Glutamatergic neuron (in vitro differentiated cells): Measurements from ENCODE around the gene ADAM33. TPM values are rescaled to one million over a fixed set of nuclear protein-coding genes. Genes with fewer than 3 reads are reported as not detected.

Experiments used
- DNase-seq: peaks from one replicate; pipeline ENCODE4 v3.0.0; 2022
- H3K27ac Mint-ChIP-seq: one replicate; pipeline ENCODE4 v1.8.0; 2020; ENCODE audit warnings: mild to moderate bottlenecking, mixed read lengths, inconsistent platforms; ENCODE audit not compliant: unreplicated experiment
- H3K27me3 Mint-ChIP-seq: one replicate; pipeline ENCODE4 v1.8.0; 2020; ENCODE audit warnings: mild to moderate bottlenecking, moderate library complexity, mixed read lengths, inconsistent platforms; ENCODE audit not compliant: unreplicated experiment
- H3K36me3 Mint-ChIP-seq: one replicate; pipeline ENCODE4 v1.8.0; 2020; ENCODE audit warnings: mild to moderate bottlenecking, mixed read lengths, inconsistent platforms; ENCODE audit not compliant: unreplicated experiment
- H3K4me1 Mint-ChIP-seq: one replicate; pipeline ENCODE4 v1.8.0; 2020; ENCODE audit warnings: mild to moderate bottlenecking, low read depth, mixed read lengths, inconsistent platforms; ENCODE audit not compliant: unreplicated experiment
- H3K4me3 Mint-ChIP-seq: one replicate; pipeline ENCODE4 v1.8.0; 2020; ENCODE audit warnings: mild to moderate bottlenecking, mixed read lengths, inconsistent platforms; ENCODE audit not compliant: unreplicated experiment
- H3K9me3 Mint-ChIP-seq: one replicate; pipeline ENCODE4 v1.8.0; 2020; ENCODE audit warnings: mild to moderate bottlenecking, moderate library complexity, mixed read lengths, inconsistent platforms; ENCODE audit not compliant: unreplicated experiment
- total RNA-seq: library from RNA; stranded (reverse); fragmentation: NEBNext Ultra II Directional; extraction: Animal tissue kit (Norgen Biotek cat#: 25700); gene quantifications from one replicate; pipeline ENCODE4 v1.2.1, GENCODE V29; 2021; ENCODE audit not compliant: unreplicated experiment
- TF ChIP-seq, protein P1 (sequence below): fragments of 200-600 bp; sonication (generic); IDR thresholded peaks from one replicate; pipeline ENCODE4 v1.5.0; 2021; ENCODE audit not compliant: partially characterized antibody, unreplicated experiment

ADAM33 gene
- total RNA-seq, 1 donor from 2014 or later: 0.27 TPM

DNA sequence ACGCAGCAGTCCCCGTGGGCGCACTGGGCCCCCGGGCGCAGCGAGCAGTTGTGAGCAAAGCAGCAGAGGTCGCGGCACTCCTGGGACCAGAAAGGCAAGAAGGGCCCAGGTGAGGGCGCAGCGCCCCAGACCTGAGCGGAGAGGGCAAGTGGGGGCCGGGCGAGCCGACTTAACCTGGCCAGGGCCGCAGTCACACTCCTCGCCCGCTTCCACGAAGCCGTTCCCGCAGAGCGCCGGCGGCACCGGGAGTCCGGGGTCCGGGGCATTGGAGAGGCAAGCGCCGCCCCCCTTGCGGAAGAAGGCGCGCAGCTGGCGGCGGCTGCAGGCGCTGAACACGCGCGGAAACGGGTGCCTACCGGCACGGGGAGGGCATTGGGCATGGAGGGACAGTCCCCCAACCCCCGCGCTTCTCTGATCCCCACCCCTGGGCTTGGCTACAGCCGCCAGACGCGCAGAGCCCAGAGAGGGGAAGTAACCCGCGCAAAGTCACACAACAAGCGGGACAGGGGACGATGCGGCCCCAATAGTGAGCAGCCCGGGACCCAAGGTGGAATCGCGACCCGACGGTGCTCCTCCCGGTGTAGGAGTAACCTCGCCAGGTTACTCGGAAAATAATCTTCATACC is 9.2 kb downstream of the ADAM33 start:
- H3K9me3 Mint-ChIP-seq: peaks cover 2% of the 10 kb centered on the region
- H3K27me3 Mint-ChIP-seq: peaks cover 24% of the 10 kb centered on the region
- no peaks in the 10 kb centered on the region for H3K36me3 Mint-ChIP-seq
- peaks cover 6% of the 10 kb centered on the region for H3K4me1 Mint-ChIP-seq
- DNase-seq: no peak
- TF ChIP-seq, protein P1, sequence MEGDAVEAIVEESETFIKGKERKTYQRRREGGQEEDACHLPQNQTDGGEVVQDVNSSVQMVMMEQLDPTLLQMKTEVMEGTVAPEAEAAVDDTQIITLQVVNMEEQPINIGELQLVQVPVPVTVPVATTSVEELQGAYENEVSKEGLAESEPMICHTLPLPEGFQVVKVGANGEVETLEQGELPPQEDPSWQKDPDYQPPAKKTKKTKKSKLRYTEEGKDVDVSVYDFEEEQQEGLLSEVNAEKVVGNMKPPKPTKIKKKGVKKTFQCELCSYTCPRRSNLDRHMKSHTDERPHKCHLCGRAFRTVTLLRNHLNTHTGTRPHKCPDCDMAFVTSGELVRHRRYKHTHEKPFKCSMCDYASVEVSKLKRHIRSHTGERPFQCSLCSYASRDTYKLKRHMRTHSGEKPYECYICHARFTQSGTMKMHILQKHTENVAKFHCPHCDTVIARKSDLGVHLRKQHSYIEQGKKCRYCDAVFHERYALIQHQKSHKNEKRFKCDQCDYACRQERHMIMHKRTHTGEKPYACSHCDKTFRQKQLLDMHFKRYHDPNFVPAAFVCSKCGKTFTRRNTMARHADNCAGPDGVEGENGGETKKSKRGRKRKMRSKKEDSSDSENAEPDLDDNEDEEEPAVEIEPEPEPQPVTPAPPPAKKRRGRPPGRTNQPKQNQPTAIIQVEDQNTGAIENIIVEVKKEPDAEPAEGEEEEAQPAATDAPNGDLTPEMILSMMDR: no peak
- no peak overlapping the region for H3K27ac Mint-ChIP-seq
- H3K4me3 Mint-ChIP-seq: peak overlapping the region; percentile 68

DNA sequence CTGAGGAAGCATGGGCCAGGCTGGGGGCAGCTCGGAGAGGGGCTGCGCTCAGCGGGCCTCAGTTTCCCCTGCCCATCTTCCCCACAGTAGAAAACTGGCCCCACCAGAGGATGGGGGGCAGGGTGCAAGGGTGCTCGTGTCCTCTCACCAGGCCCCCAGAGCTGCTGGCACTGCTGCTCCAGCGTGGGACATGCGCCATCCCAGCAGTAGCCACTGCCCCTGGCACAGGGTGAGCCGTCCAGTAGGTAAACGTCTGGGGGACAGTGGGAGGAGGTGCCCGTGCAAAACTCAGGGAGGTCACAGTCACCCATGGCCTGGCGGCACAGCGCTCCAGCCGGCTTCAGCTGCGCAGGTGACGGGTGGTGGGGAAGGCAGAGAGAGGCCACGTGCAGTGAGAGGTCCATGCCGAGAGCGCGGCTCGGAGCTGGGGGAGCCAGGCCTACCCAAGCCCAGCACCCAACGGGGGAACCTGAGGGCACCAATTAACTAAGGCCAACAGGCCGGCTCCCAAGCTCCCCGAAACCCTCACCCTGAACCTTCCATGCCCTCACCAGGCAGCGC is 9.7 kb downstream of the ADAM33 start:
- Mint-ChIP-seq H3K9me3 (peaks cover 2% of the 10 kb centered on the region), H3K4me3 (no peak overlapping the region), H3K27me3 (peaks cover 27% of the 10 kb centered on the region), H3K27ac (no peak overlapping the region), H3K4me1 (peaks cover 6% of the 10 kb centered on the region), H3K36me3 (no peaks in the 10 kb centered on the region)
- TF ChIP-seq, protein P1: no peak
- no peak for DNase-seq

DNA sequence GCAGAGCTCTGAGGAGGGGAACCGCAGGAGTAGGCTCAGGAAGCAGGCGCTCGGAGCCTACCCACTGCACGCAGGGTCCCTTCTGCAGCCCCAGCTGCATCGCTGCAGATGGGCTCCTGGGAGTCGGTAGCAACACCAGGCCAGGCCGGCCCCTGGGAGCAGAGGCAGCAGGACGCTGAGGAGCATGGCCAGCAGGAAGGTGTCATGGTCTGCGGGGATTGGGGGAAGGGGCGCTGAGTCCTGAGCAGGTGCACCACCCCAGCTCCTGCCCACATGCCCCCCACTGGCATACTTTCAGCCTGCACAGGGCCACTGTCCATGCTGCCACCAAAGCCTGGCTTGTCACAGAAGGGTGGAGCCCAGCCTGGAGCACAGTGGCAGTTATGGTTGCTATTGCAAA is 10.9 kb downstream of the ADAM33 start:
- Mint-ChIP-seq H3K36me3 (no peaks in the 10 kb centered on the region), H3K27ac (no peak overlapping the region), H3K4me3 (no peak overlapping the region), H3K27me3 (peaks cover 28% of the 10 kb centered on the region), H3K9me3 (peaks cover 2% of the 10 kb centered on the region), H3K4me1 (peaks cover 4% of the 10 kb centered on the region)
- TF ChIP-seq, protein P1: no peak
- no peak for DNase-seq

DNA sequence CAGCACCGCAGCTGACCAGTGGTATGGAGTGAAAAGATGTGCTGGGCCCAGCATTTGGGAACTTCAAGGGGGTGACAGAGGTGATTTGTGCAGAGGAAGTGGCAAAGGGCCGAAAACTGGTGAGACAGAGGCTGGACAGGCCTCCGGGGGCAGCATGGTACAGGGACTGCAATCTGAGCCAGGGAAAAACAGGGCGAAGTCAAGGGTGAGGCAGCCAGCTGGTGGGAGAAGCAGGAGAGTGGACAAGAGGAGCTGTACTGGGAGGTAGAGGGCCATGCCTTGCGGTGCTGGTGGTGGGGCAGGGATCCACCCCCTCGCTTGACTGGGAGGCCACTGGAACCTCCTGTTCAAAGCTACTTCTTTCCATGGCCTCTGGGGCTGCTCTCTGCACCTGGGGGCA is 11.3 kb downstream of the ADAM33 start:
- H3K4me3 Mint-ChIP-seq: no peak overlapping the region
- peaks cover 6% of the 10 kb centered on the region for H3K4me1 Mint-ChIP-seq
- no peak for DNase-seq
- peaks cover 29% of the 10 kb centered on the region for H3K27me3 Mint-ChIP-seq
- no peak overlapping the region for H3K27ac Mint-ChIP-seq
- TF ChIP-seq, protein P1: peak; percentile 13
- no peaks in the 10 kb centered on the region for H3K36me3 Mint-ChIP-seq
- H3K9me3 Mint-ChIP-seq: peaks cover 2% of the 10 kb centered on the region

DNA sequence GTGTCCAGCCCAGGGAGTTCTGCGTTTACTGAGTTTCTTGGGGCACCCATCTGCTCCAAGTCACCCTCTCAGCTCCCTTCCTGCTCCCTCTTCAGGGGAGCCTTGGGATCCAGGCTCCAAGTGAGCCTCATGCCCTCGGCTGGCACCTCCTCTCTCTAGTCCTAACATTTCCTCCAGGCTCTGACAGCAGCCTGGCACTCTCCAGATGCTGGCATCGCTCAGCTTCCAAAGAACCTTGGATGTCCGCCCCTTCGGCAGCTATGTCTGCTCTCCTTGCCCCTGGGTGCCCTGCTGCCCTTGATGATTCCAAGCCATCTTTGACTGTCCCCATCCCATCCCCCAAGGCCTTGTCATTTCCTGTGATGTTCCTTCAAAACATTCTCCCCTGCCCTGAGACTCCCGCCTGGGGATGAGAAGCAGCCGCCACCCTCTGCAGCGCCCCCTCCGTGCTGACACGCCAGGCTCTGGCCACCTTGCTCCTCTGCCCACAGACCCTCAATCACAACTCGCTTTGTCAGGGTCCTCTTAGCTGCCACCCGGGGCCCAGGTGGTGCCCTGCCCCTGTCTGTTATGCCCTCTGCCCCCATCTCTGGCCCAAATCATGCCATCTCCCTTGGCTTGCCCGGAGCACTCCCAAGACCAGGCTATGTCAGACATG is 12.0 kb downstream of the ADAM33 start:
- DNase-seq: no peak
- H3K9me3 Mint-ChIP-seq: peaks cover 4% of the 10 kb centered on the region
- H3K4me3 Mint-ChIP-seq: no peak overlapping the region
- H3K27ac Mint-ChIP-seq: no peak overlapping the region
- peaks cover 23% of the 10 kb centered on the region for H3K27me3 Mint-ChIP-seq
- TF ChIP-seq, protein P1: no peak
- peaks cover 5% of the 10 kb centered on the region for H3K4me1 Mint-ChIP-seq
- no peaks in the 10 kb centered on the region for H3K36me3 Mint-ChIP-seq
